Left ventricle myocardium inferior (tissue), 1 donor: Measurements from ENCODE around the gene GALNT11. TPM values are rescaled to one million over a fixed set of nuclear protein-coding genes. Genes with fewer than 3 reads are reported as not detected.
"Not testable (repeated sequence)": the region's sequence is repeated elsewhere in the genome, so short reads cannot be mapped to it uniquely, and the experiment has no call there.

Experiments
- DNase-seq: peaks from one replicate; pipeline ENCODE4 v3.0.0-alpha.2; 2020
- H3K27ac ChIP-seq: fragments of 200-600 bp; replicated peaks from 2 replicates; pipeline ENCODE4 v1.8.0; 2021
- H3K27me3 ChIP-seq: fragments of 200-600 bp; 2 replicates; pipeline ENCODE4 v1.8.0; 2021; ENCODE audit warnings: low read depth
- H3K36me3 ChIP-seq: fragments of 200-600 bp; 2 replicates; pipeline ENCODE4 v1.8.0; 2021
- H3K4me1 ChIP-seq: fragments of 200-600 bp; 2 replicates; pipeline ENCODE4 v1.8.0; 2021
- H3K4me3 ChIP-seq: fragments of 200-600 bp; 2 replicates; pipeline ENCODE4 v1.8.0; 2021; ENCODE audit warnings: mild to moderate bottlenecking, moderate library complexity
- H3K9me3 ChIP-seq: fragments of 200-600 bp; replicated peaks from 2 replicates; pipeline ENCODE4 v1.8.0; 2021
- intact Hi-C: fragments of 100-400 bp; cut with micrococcal nuclease; formaldehyde crosslinking; loops from one replicate; pipeline ENCODE4 v1.11.0; 2022
- total RNA-seq: library from RNA; stranded (reverse); fragmentation: NEBNext Ultra II Directional; extraction: Animal tissue kit (Norgen Biotek cat#: 25700); gene quantifications from one replicate; pipeline ENCODE4 v1.2.1, GENCODE V29; 2021
- TF ChIP-seq, protein P1 (sequence below): fragments of 200-600 bp; IDR thresholded peaks from 2 replicates; pipeline ENCODE4 v1.8.0; 2021; ENCODE audit warnings: antibody characterized with exemption, mild to moderate bottlenecking, borderline replicate concordance
- donor health status: DM: no; HTN: yes; CAD: no; lungs with severe emphysema.

The GALNT11 gene
- total RNA-seq, 1 donor from 2014 or later: 18.6 TPM

DNA sequence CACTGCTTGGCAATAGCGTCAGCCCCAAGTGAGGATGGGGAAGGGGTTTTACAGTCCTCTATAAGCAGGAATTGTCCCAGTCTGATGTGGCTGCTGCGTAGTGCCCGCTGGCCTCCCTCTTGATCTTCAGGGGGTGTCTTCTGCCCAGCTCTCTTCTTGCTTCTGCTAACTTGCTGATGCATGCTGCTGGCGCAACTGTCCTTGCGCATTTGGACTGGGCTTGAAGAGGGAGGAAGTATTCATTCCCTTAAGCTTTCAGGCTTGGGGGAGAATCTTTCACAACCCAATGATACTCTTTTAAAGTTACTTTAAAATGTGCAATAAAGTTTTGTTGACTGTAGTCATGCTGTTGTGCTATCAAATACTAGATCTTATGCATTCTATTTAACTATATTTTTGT, 10.3 kb downstream of the GALNT11 start:
- no peaks in the 10 kb centered on the region for H3K4me1 ChIP-seq
- peaks cover 30% of the 10 kb centered on the region for H3K36me3 ChIP-seq
- H3K9me3 ChIP-seq: peaks cover 54% of the 10 kb centered on the region
- no peak overlapping the region for H3K4me3 ChIP-seq
- TF ChIP-seq, protein P1, sequence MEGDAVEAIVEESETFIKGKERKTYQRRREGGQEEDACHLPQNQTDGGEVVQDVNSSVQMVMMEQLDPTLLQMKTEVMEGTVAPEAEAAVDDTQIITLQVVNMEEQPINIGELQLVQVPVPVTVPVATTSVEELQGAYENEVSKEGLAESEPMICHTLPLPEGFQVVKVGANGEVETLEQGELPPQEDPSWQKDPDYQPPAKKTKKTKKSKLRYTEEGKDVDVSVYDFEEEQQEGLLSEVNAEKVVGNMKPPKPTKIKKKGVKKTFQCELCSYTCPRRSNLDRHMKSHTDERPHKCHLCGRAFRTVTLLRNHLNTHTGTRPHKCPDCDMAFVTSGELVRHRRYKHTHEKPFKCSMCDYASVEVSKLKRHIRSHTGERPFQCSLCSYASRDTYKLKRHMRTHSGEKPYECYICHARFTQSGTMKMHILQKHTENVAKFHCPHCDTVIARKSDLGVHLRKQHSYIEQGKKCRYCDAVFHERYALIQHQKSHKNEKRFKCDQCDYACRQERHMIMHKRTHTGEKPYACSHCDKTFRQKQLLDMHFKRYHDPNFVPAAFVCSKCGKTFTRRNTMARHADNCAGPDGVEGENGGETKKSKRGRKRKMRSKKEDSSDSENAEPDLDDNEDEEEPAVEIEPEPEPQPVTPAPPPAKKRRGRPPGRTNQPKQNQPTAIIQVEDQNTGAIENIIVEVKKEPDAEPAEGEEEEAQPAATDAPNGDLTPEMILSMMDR: no peak
- no peaks in the 10 kb centered on the region for H3K27me3 ChIP-seq
- H3K27ac ChIP-seq: no peak overlapping the region
- DNase-seq: no peak
- intact Hi-C loops: no loop called here

DNA sequence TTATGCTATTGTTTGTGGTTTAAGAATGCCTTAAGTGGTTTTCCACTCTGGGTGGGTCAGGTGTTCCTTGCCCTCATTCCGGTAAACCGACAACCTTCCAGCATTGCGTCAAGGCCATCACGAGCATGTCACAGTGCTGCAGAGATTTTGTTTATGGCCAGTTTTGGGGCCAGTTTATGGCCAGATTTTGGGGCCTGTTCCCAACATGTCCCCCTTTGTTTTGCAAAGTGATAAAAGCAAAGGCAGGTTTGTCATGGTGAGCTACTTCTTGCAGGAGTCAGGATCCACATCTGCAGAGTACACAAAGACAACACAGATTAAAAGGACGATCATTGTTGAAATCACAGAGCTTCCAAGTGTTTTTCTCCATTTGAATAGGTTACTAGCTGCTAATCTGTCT, 12.9 kb downstream of the GALNT11 start:
- H3K27me3 ChIP-seq, DNase-seq, H3K4me1 ChIP-seq, H3K27ac ChIP-seq, H3K4me3 ChIP-seq, intact Hi-C loops: not testable (repeated sequence)
- Histone ChIP-seq H3K9me3 (peaks cover 59% of the 10 kb centered on the region), H3K36me3 (peaks cover 30% of the 10 kb centered on the region)

DNA sequence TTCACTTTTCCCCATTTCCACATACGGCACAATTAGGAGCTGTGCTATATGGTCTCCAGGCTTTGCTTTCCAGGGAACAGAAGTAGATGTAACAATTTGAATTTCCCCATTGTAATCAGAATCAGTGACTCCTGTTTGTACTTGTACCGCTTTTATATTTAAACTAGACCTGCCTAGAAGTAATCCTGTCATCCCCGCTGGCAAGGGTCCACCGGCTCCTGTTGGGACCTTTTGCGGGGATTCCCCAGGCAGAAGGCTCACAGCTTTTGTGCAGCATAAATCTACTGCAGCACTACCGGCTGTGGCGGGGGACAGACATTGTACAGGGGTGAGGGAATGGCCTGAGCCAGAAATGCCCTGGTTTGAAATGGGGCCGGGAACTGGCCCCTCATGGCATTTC, 17.6 kb downstream of the GALNT11 start:
- peak; percentile 57 for DNase-seq
- intact Hi-C loops, H3K27me3 ChIP-seq, H3K27ac ChIP-seq, H3K4me3 ChIP-seq: not testable (repeated sequence)
- Histone ChIP-seq H3K4me1 (peaks cover 12% of the 10 kb centered on the region), H3K36me3 (peaks cover 11% of the 10 kb centered on the region), H3K9me3 (peaks cover 69% of the 10 kb centered on the region)

DNA sequence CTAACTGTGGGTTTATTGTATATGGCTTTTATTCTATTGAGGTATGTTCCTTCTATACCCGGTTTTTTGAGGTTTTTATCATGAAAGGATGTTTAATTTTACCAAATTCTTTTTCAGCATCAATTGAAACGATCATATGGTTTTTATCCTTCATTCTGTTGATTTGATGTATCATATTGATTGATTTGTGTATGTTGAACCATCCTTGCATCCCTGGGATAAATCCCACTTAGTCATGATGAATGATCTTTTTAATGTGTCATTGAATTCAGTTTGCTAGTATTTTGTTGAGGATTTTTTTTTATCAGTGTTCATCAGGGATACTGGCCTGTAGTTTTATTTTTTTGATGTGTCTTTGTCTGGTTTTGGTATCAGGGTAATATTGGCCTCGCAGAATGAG, 19.4 kb downstream of the GALNT11 start:
- H3K36me3 ChIP-seq, intact Hi-C loops, H3K4me3 ChIP-seq, H3K27me3 ChIP-seq, DNase-seq, H3K27ac ChIP-seq: not testable (repeated sequence)
- Histone ChIP-seq H3K4me1 (peaks cover 12% of the 10 kb centered on the region), H3K9me3 (peaks cover 56% of the 10 kb centered on the region)

DNA sequence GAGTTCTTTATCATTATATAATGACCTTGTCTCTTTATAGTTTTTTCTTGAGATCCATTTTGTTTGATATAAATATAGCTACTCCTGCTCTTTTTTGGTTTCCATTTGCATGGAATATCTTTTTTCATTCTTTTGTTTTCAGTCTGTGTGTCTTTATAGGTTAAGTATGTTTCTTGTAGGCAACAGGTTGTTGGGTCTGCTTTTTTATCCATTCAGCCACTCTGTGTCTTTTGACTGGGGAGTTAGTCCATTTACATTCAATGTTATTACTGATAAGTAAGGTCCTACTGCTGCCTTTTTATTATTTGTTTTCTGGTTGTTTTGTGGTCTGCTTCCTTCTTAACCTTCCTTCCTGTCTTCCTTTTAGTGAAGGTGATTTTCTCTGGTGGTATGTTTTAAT, 21.1 kb downstream of the GALNT11 start:
- peaks cover 19% of the 10 kb centered on the region for H3K4me1 ChIP-seq
- no peak for DNase-seq
- H3K36me3 ChIP-seq: no peaks in the 10 kb centered on the region
- no peak overlapping the region for H3K4me3 ChIP-seq
- H3K27me3 ChIP-seq: no peaks in the 10 kb centered on the region
- TF ChIP-seq, protein P1: no peak
- intact Hi-C loops: no loop called here
- no peak overlapping the region for H3K27ac ChIP-seq
- peaks cover 53% of the 10 kb centered on the region for H3K9me3 ChIP-seq

DNA sequence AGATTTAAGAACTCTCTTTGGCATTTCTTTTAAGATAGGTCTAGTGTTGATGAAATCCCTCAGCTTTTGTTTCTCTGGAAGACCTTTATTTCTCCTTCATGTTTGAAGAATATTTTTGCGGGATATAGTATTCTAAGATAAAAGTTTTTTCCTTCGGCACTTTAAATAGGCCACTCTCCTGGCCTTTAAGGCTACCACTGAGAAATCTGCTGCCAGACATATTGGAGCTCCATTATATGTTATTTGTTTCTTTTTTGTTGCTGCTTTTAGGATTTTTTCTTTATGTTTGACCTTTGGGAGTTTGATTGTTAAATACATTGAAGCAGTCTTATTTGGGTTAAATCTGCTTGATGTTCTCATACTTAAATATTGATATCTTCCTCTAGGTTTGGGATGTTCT, 22.6 kb downstream of the GALNT11 start:
- Histone ChIP-seq H3K27me3 (no peaks in the 10 kb centered on the region), H3K9me3 (peaks cover 48% of the 10 kb centered on the region), H3K36me3 (no peaks in the 10 kb centered on the region), H3K4me3 (no peak overlapping the region), H3K4me1 (peaks cover 14% of the 10 kb centered on the region), H3K27ac (no peak overlapping the region)
- TF ChIP-seq, protein P1: no peak
- intact Hi-C loops: no loop called here
- DNase-seq: no peak

DNA sequence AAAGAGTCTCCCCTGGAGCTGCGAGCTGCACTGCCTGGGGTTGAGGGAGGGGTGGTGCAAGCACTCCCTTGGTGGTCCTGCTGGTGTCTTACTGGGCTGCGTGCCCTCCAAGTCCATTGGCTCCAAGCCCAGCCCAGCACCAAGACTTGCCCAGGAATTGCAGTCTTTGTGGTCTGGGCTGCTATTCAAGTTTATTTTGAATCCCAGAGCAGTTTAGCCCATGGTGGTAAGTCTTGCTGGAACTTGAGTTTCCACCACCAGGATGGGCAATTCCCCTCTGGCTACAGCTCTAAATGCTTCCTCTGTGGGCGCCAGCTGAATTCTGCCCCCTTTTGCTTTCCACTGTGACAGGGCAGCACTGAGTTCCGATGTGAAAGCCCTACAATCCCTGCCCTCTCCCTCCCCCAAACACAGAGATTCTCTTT, 25.1 kb downstream of the GALNT11 start:
- TF ChIP-seq, protein P1: no peak
- Histone ChIP-seq H3K27me3 (no peaks in the 10 kb centered on the region), H3K4me1 (peaks cover 15% of the 10 kb centered on the region), H3K9me3 (peaks cover 30% of the 10 kb centered on the region), H3K27ac (no peak overlapping the region), H3K4me3 (no peak overlapping the region), H3K36me3 (no peaks in the 10 kb centered on the region)
- intact Hi-C loops: no loop called here
- no peak for DNase-seq
